Measurements from ENCODE around the gene LEMD2.

LEMD2 gene

DNA sequence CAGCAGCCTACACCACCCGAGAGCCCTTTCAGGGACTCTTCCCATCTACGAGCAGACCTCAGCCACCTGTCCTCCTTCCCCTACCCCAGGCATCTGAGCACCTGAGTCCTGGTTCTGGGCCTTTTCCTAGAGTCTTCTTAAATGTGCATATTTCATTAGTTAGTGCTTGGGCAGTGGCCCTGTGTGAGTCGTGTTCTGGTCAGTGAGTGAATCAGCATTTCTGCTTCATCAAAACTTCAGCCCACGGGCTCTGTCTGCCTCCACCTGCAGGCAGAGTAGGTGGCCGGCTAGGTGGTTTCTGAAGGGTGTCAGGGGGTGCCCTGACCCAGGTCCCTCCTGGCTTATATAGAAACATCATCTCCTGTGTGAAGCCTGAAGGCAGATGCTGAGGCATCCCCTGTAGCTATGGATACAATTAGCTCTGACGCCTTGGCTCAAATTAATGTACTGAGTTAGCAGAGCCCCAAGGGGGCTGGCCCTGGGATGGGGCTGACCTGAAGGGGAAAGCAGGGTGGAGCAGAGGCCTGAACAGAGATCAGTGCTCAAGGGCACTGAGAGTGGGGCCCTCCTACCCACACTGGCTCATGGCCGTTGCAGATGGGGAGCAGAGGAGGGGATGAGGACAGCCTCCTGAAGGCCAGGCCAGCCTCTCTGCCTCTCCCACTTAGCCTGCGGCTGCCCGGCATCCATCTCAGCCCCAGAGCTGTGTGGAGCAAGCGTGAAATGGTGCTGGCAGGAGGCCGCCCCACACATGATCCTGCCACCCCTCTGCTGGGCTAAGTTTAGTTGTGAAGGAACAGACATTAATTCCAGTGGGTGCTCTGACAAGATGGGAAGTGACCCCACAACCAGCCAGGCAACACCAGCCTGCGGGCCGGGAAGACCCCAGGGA lies 55.9 kb downstream of the LEMD2 start:
- Histone ChIP-seq H3K9me3 (ENCODE audit: control insufficient read depth, insufficient read depth, low read length) (no peaks in the 10 kb centered on the region), H3K9me2 (replicated peaks; ENCODE audit: control insufficient read depth, low read length) (no peaks in the 10 kb centered on the region), H4K20me1 (ENCODE audit: control insufficient read depth, insufficient read depth, low read depth, low read length) (no peaks in the 10 kb centered on the region), H3K27me3 (ENCODE audit: control insufficient read depth, low read length) (peaks cover 9% of the 10 kb centered on the region), H3K4me3 (ENCODE audit: low read length) (no peak overlapping the region), H3K27ac (ENCODE audit: low read depth, low read length) (no peak overlapping the region), H3F3A (ENCODE audit: control insufficient read depth, insufficient read depth) (no peaks in the 10 kb centered on the region), H3K79me2 (ENCODE audit: control insufficient read depth, low read length) (no peaks in the 10 kb centered on the region), H3K4me1 (ENCODE audit: control insufficient read depth, low read length) (no peaks in the 10 kb centered on the region; the same call in 1 of the 2 replicates), H3K36me3 (ENCODE audit: control insufficient read depth, low read length) (no peaks in the 10 kb centered on the region), H3K4me2 (ENCODE audit: low read length) (no peak overlapping the region)
- no peak for TF ChIP-seq EZH2phosphoT487 (IDR thresholded peaks at IDR 0.05; ENCODE audit: borderline replicate concordance, low read length)
- TF ChIP-seq, protein P1, sequence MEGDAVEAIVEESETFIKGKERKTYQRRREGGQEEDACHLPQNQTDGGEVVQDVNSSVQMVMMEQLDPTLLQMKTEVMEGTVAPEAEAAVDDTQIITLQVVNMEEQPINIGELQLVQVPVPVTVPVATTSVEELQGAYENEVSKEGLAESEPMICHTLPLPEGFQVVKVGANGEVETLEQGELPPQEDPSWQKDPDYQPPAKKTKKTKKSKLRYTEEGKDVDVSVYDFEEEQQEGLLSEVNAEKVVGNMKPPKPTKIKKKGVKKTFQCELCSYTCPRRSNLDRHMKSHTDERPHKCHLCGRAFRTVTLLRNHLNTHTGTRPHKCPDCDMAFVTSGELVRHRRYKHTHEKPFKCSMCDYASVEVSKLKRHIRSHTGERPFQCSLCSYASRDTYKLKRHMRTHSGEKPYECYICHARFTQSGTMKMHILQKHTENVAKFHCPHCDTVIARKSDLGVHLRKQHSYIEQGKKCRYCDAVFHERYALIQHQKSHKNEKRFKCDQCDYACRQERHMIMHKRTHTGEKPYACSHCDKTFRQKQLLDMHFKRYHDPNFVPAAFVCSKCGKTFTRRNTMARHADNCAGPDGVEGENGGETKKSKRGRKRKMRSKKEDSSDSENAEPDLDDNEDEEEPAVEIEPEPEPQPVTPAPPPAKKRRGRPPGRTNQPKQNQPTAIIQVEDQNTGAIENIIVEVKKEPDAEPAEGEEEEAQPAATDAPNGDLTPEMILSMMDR (IDR thresholded peaks at IDR 0.05; ENCODE audit: low read depth, low read length, poor library complexity, severe bottlenecking): no peak

DNA sequence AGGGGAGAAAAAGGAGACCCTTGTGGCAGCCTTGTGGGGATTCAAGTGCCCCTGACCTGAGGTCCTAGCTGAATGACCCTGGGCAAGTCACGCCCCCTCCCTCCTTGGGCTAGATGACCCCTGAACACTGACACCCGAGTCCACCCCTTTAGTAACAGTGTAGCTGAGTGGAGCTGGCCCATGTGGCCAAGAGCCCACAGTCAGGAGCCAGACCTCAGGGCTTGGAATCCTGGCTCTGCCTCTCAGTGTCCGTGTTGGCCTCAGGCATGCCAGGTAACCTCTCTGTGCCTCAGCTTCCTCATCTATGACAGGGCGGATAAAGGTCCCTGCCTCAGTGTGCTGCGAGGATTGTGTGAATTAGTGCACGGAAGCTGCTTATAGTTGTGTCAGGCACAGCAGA lies 56.5 kb downstream of the LEMD2 start:
- Histone ChIP-seq H3K4me3 (ENCODE audit: low read length) (no peak overlapping the region), H3K9me3 (ENCODE audit: control insufficient read depth, insufficient read depth, low read length) (no peaks in the 10 kb centered on the region), H3K27ac (ENCODE audit: low read depth, low read length) (no peak overlapping the region), H3K27me3 (ENCODE audit: control insufficient read depth, low read length) (peaks cover 14% of the 10 kb centered on the region), H3K9me2 (replicated peaks; ENCODE audit: control insufficient read depth, low read length) (no peaks in the 10 kb centered on the region), H4K20me1 (ENCODE audit: control insufficient read depth, insufficient read depth, low read depth, low read length) (no peaks in the 10 kb centered on the region), H3F3A (ENCODE audit: control insufficient read depth, insufficient read depth) (no peaks in the 10 kb centered on the region), H3K4me2 (ENCODE audit: low read length) (no peak overlapping the region), H3K79me2 (ENCODE audit: control insufficient read depth, low read length) (no peaks in the 10 kb centered on the region), H3K36me3 (ENCODE audit: control insufficient read depth, low read length) (no peaks in the 10 kb centered on the region), H3K4me1 (ENCODE audit: control insufficient read depth, low read length) (peaks cover 7% of the 10 kb centered on the region)
- TF ChIP-seq EZH2phosphoT487 (IDR thresholded peaks at IDR 0.05; ENCODE audit: borderline replicate concordance, low read length): no peak
- TF ChIP-seq, protein P1 (IDR thresholded peaks at IDR 0.05; ENCODE audit: low read depth, low read length, poor library complexity, severe bottlenecking): no peak

DNA sequence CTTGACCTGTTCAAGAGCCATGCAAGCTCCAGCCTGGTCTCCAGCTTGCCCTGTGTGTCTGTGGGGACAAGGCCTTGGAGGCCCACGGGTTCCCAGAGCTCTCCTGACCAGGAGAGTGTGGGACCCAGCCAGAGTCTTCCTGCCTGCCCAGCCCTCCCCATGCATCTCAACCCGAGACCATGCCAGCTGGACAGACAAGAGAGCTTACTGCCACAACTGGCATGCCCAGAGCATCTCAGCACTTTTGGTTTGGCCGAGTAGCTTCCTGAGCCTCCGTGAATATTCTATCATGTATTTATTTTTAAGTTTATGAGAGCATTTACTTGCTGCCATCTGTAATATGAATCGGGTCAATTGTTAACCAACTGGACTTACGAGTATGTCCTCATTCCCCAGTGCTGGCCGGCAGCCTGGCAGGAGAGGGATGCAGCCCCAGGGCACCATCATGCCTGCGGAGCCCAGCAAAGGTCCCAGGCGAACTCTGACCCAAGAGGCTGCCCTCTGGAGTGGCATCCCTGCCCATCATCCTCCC lies 57.1 kb downstream of the LEMD2 start:
- Histone ChIP-seq H3K9me3 (ENCODE audit: control insufficient read depth, insufficient read depth, low read length) (no peaks in the 10 kb centered on the region), H3K9me2 (replicated peaks; ENCODE audit: control insufficient read depth, low read length) (no peaks in the 10 kb centered on the region), H3F3A (ENCODE audit: control insufficient read depth, insufficient read depth) (no peaks in the 10 kb centered on the region), H3K4me2 (ENCODE audit: low read length) (no peak overlapping the region), H3K27me3 (ENCODE audit: control insufficient read depth, low read length) (peaks cover 16% of the 10 kb centered on the region), H3K27ac (ENCODE audit: low read depth, low read length) (no peak overlapping the region), H4K20me1 (ENCODE audit: control insufficient read depth, insufficient read depth, low read depth, low read length) (no peaks in the 10 kb centered on the region), H3K4me1 (ENCODE audit: control insufficient read depth, low read length) (peaks cover 12% of the 10 kb centered on the region), H3K36me3 (ENCODE audit: control insufficient read depth, low read length) (no peaks in the 10 kb centered on the region), H3K4me3 (ENCODE audit: low read length) (no peak overlapping the region), H3K79me2 (ENCODE audit: control insufficient read depth, low read length) (no peaks in the 10 kb centered on the region)
- TF ChIP-seq, protein P1 (IDR thresholded peaks at IDR 0.05; ENCODE audit: low read depth, low read length, poor library complexity, severe bottlenecking): no peak
- no peak for TF ChIP-seq EZH2phosphoT487 (IDR thresholded peaks at IDR 0.05; ENCODE audit: borderline replicate concordance, low read length)
